AG04450 (cell line): ENCODE measurements around the gene PCDH10. TPM values are rescaled to one million over a fixed set of nuclear protein-coding genes. Genes with fewer than 3 reads are reported as not detected.

Experiments
- CTCF ChIA-PET: fragments of 300-600, 350-600 bp; formaldehyde crosslinking; extraction: SDS; loops from one replicate; lab custom pipeline; 2022; ENCODE audit warnings: antibody characterized with exemption, inconsistent platforms; lab: Charles Lee
- POLR2A ChIA-PET: fragments of 350-600 bp; formaldehyde crosslinking; extraction: SDS; loops from one replicate; lab custom pipeline; 2021; ENCODE audit warnings: antibody characterized with exemption, inconsistent platforms; lab: Yijun Ruan, JAX
- DNase-seq: peaks from one replicate; pipeline ENCODE4 v3.0.0-alpha.2; 2011; ENCODE audit warnings: low read depth, low spot score
- H3K27ac ChIP-seq: one replicate; pipeline ENCODE4 v1.5.1; 2012; ENCODE audit warnings: low read depth, low read length, control low read depth
- H3K27me3 ChIP-seq: one replicate; pipeline ENCODE4 v1.6.0; 2012; ENCODE audit warnings: low read length; ENCODE audit not compliant: control insufficient read depth, insufficient read depth
- H3K4me3 ChIP-seq: 2 replicates; pipeline ENCODE4 v1.5.1; 2011; ENCODE audit warnings: mild to moderate bottlenecking, low read depth, low read length, control low read depth
- H3K9me3 ChIP-seq: 2 replicates; pipeline ENCODE4 v1.5.1; 2012; ENCODE audit warnings: low read length; ENCODE audit not compliant: control insufficient read depth, insufficient read depth
- CTCF ChIP-seq: IDR thresholded peaks from 2 replicates; pipeline ENCODE4 v1.5.1; 2011; ENCODE audit warnings: low read depth, low read length, control low read depth, inconsistent platforms
- polyA plus RNA-seq: library from polyadenylated mRNA; depleted of rRNA; stranded (reverse); fragments of >200 nt; gene quantifications from 2 replicates; pipeline ENCODE4 v1.2.3, GENCODE V29; 2011

Gene PCDH10
- polyA plus RNA-seq, 1 experiment, result 0.37 TPM

GRCh38 chr4:133151691-133152329 lies 2.7 kb downstream of the PCDH10 start:
- no peak for DNase-seq
- peak overlapping the region; percentile 69 for H3K4me3 ChIP-seq

GRCh38 chr4:133152330-133152821 lies 3.3 kb downstream of the PCDH10 start:
- Histone ChIP-seq H3K9me3 (peaks cover 3% of the 10 kb centered on the region; the same call in 1 of the 2 replicates), H3K27me3 (peaks cover 52% of the 10 kb centered on the region), H3K4me3 (peak overlapping the region; percentile 69), H3K27ac (no peak overlapping the region)
- TF ChIP-seq CTCF, result no peak
- no peak for DNase-seq
- CTCF ChIA-PET, result interaction anchor here (0.6 to 3.9 kb wide), 6 partner anchors 9 to 687 kb away, joined by 3 to 23 read pairs (median 4); no protein-coding TSS in a partner anchor
- POLR2A ChIA-PET, result no interaction called here

More at GRCh38 chr4:133151691-133152329, 2.7 kb downstream of the PCDH10 start:
- ChIA-PET POLR2A (no interaction called here), CTCF (interaction anchor here (0.8 to 3.9 kb wide), 3 partner anchors 9 to 28 kb away, joined by 3 to 16 read pairs (median 3); no protein-coding TSS in a partner anchor)
- peaks cover 54% of the 10 kb centered on the region for H3K27me3 ChIP-seq
- H3K27ac ChIP-seq, result no peak overlapping the region
- peaks cover 3% of the 10 kb centered on the region; the same call in 1 of the 2 replicates for H3K9me3 ChIP-seq
- no peak for TF ChIP-seq CTCF

GRCh38 chr4:133152831-133153481 lies 3.9 kb downstream of the PCDH10 start:
- POLR2A ChIA-PET, result no interaction called here
- Histone ChIP-seq H3K27ac (no peak overlapping the region), H3K27me3 (peaks cover 48% of the 10 kb centered on the region), H3K9me3 (peaks cover 3% of the 10 kb centered on the region; the same call in 1 of the 2 replicates), H3K4me3 (peak overlapping the region; percentile 69)
- CTCF ChIA-PET, result interaction anchor here (0.6 to 3.9 kb wide), 9 partner anchors 10 to 686 kb away, joined by 3 to 31 read pairs (median 7); no protein-coding TSS in a partner anchor
- TF ChIP-seq CTCF, result no peak
- DNase-seq, result no peak

GRCh38 chr4:133154725-133155124 lies 5.6 kb downstream of the PCDH10 start:
- no peak overlapping the region for H3K27ac ChIP-seq
- H3K9me3 ChIP-seq, result no peaks in the 10 kb centered on the region; the same call in 1 of the 2 replicates
- DNase-seq, result no peak
- no peak overlapping the region for H3K4me3 ChIP-seq
- CTCF ChIA-PET, result interaction anchor here (0.6 to 3.9 kb wide), 39 partner anchors 9 to 1273 kb away, joined by 3 to 31 read pairs (median 4); no protein-coding TSS in a partner anchor
- peak; percentile 77 for TF ChIP-seq CTCF
- POLR2A ChIA-PET, result no interaction called here
- H3K27me3 ChIP-seq, result peaks cover 41% of the 10 kb centered on the region

- ChIA-PET POLR2A (no interaction called here), CTCF (no interaction called here)
- Histone ChIP-seq H3K4me3 (no peak overlapping the region), H3K27me3 (peaks cover 28% of the 10 kb centered on the region), H3K9me3 (no peaks in the 10 kb centered on the region; the same call in 1 of the 2 replicates), H3K27ac (no peak overlapping the region)
- no peak for TF ChIP-seq CTCF
- DNase-seq, result no peak
Measured at GRCh38 chr4:133156096-133156495, 7.0 kb downstream of the PCDH10 start.
